ENCODE results near the gene SHD. TPM values are rescaled to one million over a fixed set of nuclear protein-coding genes. Genes with fewer than 3 reads are reported as not detected.

SHD gene
- total and polyA plus RNA-seq, 9 of the 15 experiments (the other 6 are each of a cell fraction or from before 2014, with no cell fraction given) = 0.05 to 0.62 (median 0.15) TPM; not detected in 5

DNA sequence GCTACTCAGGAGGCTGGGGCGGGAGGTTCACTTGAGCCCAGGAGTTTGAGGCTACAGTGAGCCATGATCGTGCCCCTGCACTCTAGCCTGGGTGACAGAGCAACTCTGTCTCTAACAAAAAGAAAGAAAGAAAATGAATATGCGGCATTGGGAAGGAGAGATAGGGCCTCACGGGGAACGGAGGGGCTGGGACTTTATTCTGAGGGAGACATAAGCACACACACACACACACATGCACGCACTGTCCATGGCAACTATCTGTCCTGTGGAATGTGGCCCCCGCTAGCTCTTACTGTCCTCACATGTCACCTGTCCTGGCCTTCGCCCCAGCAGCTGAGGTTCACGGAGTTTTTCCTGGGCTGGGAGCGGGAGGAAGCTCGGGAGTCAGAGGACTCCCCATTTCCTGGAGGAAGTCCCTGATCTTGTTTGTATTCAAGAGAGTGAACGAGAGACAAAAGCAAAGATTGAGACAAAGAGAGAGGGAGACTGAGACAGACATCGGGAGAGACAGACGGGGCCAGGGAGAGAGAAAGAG is 58.9 kb downstream of the SHD start (continued):
- TF ChIP-seq NFE2L1 (tag; IDR thresholded peaks at IDR 0.05; ENCODE audit: borderline replicate concordance, low read depth) = no peak
- no peak for TF ChIP-seq ZC3H11A (IDR thresholded peaks at IDR 0.05; ENCODE audit: low read depth, low read length)
- TF ChIP-seq ZBTB5 (IDR thresholded peaks at IDR 0.05) = no peak
- peak; percentile 35; the same call in 1 of the 2 replicates for TF ChIP-seq SMAD4 (CRISPR knock-in tag; conservative IDR thresholded peaks at IDR 0.05)
- no peak for TF ChIP-seq SNRNP70 (optimal IDR thresholded peaks at IDR 0.05; ENCODE audit: low read depth, low read length)
- TF ChIP-seq NFIC (IDR thresholded peaks at IDR 0.05) = no peak
- no peak for TF ChIP-seq C11orf30 (IDR thresholded peaks at IDR 0.05; ENCODE audit: low read depth)
- TF ChIP-seq MAZ (CRISPR knock-in tag; conservative IDR thresholded peaks at IDR 0.05 in 1 of 2, IDR thresholded peaks at IDR 0.05 in 1 of 2) = peak in 1 of 2 experiments; percentile 64; a peak in 2 of 4 replicates
- no peak for TF ChIP-seq SRF (CRISPR knock-in tag; IDR thresholded peaks at IDR 0.05)
- no peak for TF ChIP-seq NELFE (IDR thresholded peaks at IDR 0.05; ENCODE audit: insufficient read depth, insufficient read length)
- no peak for TF ChIP-seq CREB1 (IDR thresholded peaks at IDR 0.05)
- no peak for TF ChIP-seq CREB1 (CRISPR knock-in tag; IDR thresholded peaks at IDR 0.05)
- peak; percentile 29; the same call in 1 of the 2 replicates for TF ChIP-seq POLR2A (conservative IDR thresholded peaks at IDR 0.05)
- no peak for TF ChIP-seq TFE3 (CRISPR knock-in tag; IDR thresholded peaks at IDR 0.05)
- TF ChIP-seq CHD2 (IDR thresholded peaks at IDR 0.05; ENCODE audit: low read depth, low read length) = no peak
- peak; percentile 85 to 91; a peak in 3 of 4 replicates for TF ChIP-seq TEAD1 (CRISPR knock-in tag; IDR thresholded peaks at IDR 0.05)
- TF ChIP-seq SFPQ (IDR thresholded peaks at IDR 0.05; ENCODE audit: low read depth, low read length) = no peak
- no peak for TF ChIP-seq AFF1 (IDR thresholded peaks at IDR 0.05; ENCODE audit: low read depth in 1 of 2, partially characterized antibody in 2 of 2)
- no peak for TF ChIP-seq BRCA1 (IDR thresholded peaks at IDR 0.05)
- no peak for TF ChIP-seq BRCA1 (CRISPR knock-in tag; IDR thresholded peaks at IDR 0.05)
